Measurements from ENCODE around the gene GPR143.
"Not testable (repeated sequence)": the region's sequence is repeated elsewhere in the genome, so short reads cannot be mapped to it uniquely, and the experiment has no call there.

GPR143 gene

DNA sequence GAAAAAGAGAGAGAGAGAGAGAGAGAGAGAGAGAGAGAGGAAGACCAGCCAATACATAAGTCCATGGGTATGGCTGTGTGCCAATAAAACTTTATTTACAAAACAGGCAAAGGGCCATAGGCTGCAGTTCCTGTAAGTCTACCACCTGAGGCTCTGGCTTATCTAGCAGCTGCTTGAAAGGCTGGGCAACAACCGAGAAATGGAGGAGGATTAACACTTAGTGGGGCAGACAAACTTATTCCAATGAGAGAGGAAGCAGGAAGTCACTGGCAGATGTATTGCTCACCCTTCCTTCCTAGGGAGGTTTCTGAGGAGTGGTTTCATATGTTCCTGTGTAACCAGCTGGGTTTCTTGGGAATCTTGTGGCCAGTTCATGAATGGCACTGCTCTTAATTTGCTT, 4.7 kb upstream of the GPR143 start:
- Histone ChIP-seq H3K4me1 (ENCODE audit: control insufficient read depth, insufficient read depth, low read depth, low read length) (peaks cover 2% of the 10 kb centered on the region), H4K91ac (ENCODE audit: low read length) (no peak overlapping the region)

DNA sequence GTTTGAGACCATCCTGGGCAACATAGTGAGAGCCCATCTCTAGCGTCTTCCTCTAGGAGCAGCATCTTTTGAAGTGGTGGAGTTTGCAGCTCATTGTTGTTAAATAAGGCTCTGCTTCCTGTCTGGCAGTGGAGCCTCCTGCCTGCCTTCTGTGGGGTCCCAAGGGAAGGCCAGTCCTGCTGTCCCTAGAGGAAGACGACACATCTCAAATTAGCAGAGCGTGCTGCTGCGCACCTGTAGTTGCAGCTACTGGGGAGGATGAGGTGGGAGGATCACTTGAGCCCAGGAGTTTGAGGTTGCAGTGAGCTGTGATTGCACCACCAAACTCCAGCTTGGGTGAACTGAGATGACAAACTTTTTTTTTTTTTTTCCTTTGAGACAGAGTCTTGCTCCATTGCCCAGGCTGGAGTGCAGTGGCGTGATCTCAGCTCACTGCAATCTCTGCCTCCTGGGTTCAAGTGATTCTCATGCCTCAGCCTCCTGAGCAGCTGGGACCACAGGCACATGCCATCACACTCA, 2.7 kb upstream of the GPR143 start:
- not testable (repeated sequence) for H3K9me3 ChIP-seq (ENCODE audit: control insufficient read depth, low read length); H3K36me3 ChIP-seq (ENCODE audit: control insufficient read depth in 1 of 2, insufficient read depth in 2 of 2, low read depth in 1 of 2, low read length in 2 of 2); H3K4me3 ChIP-seq (ENCODE audit: insufficient read depth in 1 of 2, low read depth in 1 of 2, low read length in 2 of 2); H2BK12ac ChIP-seq (ENCODE audit: low read length in 2 of 2); H2BK120ac ChIP-seq (ENCODE audit: low read depth, low read length); H2AFZ ChIP-seq (ENCODE audit: low read depth, low read length); H3K14ac ChIP-seq (ENCODE audit: low read length in 2 of 2); H3K79me1 ChIP-seq (replicated peaks; ENCODE audit: low read length, poor library complexity, severe bottlenecking); DNase-seq; H2BK15ac ChIP-seq (ENCODE audit: low read depth, poor library complexity, severe bottlenecking); H4K91ac ChIP-seq (ENCODE audit: low read length); H3K4ac ChIP-seq (ENCODE audit: low read depth in 1 of 2, low read length in 2 of 2); H2AK5ac ChIP-seq (ENCODE audit: low read length, severe bottlenecking); H2BK5ac ChIP-seq (ENCODE audit: low read depth, low read length, poor library complexity, severe bottlenecking); H4K8ac ChIP-seq (ENCODE audit: low read length); H3K9ac ChIP-seq (ENCODE audit: low read length); H3K23ac ChIP-seq (ENCODE audit: low read length in 2 of 2); H3K4me1 ChIP-seq (ENCODE audit: control insufficient read depth, insufficient read depth, low read depth, low read length); H3K18ac ChIP-seq (ENCODE audit: low read depth in 1 of 2, low read length in 2 of 2); H3K27ac ChIP-seq (ENCODE audit: low read length, poor library complexity, severe bottlenecking); H3K4me2 ChIP-seq (ENCODE audit: low read length, poor library complexity, severe bottlenecking)
- H3K27me3 ChIP-seq (ENCODE audit: control insufficient read depth in 1 of 2, insufficient read depth in 1 of 2, low read length in 2 of 2): peaks cover 0 to 16% of the 10 kb centered on the region in 2 experiments
- 91% methylated on average over 5 of the region's 5 CpGs for WGBS

More for the DNA sequence above, 4.7 kb upstream of the GPR143 start:
- Histone ChIP-seq H3K9me3 (ENCODE audit: control insufficient read depth, low read length) (peaks cover 3% of the 10 kb centered on the region), H3K4me2 (ENCODE audit: low read length, poor library complexity, severe bottlenecking) (no peak overlapping the region), H2BK12ac (ENCODE audit: low read length in 2 of 2) (no peak overlapping the region), H3K79me1 (replicated peaks; ENCODE audit: low read length, poor library complexity, severe bottlenecking) (no peaks in the 10 kb centered on the region), H3K14ac (ENCODE audit: low read length in 2 of 2) (no peak overlapping the region), H2BK15ac (ENCODE audit: low read depth, poor library complexity, severe bottlenecking) (no peak overlapping the region), H3K4me3 (ENCODE audit: insufficient read depth in 1 of 2, low read depth in 1 of 2, low read length in 2 of 2) (no peak overlapping the region), H2BK5ac (ENCODE audit: low read depth, low read length, poor library complexity, severe bottlenecking) (no peak overlapping the region), H3K18ac (ENCODE audit: low read depth in 1 of 2, low read length in 2 of 2) (no peak overlapping the region), H2AK5ac (ENCODE audit: low read length, severe bottlenecking) (no peak overlapping the region), H3K27ac (ENCODE audit: low read length, poor library complexity, severe bottlenecking) (no peak overlapping the region), H2AFZ (ENCODE audit: low read depth, low read length) (no peak overlapping the region), H3K9ac (ENCODE audit: low read length) (no peak overlapping the region), H3K36me3 (ENCODE audit: control insufficient read depth in 1 of 2, insufficient read depth in 2 of 2, low read depth in 1 of 2, low read length in 2 of 2) (no peaks in the 10 kb centered on the region), H4K8ac (ENCODE audit: low read length) (no peak overlapping the region), H3K4ac (ENCODE audit: low read depth in 1 of 2, low read length in 2 of 2) (no peak overlapping the region), H3K27me3 (ENCODE audit: control insufficient read depth in 1 of 2, insufficient read depth in 1 of 2, low read length in 2 of 2) (peaks cover 0 to 15% of the 10 kb centered on the region in 2 experiments), H2BK120ac (ENCODE audit: low read depth, low read length) (no peak overlapping the region), H3K23ac (ENCODE audit: low read length in 2 of 2) (no peak overlapping the region)
- 5% methylated on average over 1 of the region's 1 CpG for WGBS
- peak; percentile 27 for DNase-seq

DNA sequence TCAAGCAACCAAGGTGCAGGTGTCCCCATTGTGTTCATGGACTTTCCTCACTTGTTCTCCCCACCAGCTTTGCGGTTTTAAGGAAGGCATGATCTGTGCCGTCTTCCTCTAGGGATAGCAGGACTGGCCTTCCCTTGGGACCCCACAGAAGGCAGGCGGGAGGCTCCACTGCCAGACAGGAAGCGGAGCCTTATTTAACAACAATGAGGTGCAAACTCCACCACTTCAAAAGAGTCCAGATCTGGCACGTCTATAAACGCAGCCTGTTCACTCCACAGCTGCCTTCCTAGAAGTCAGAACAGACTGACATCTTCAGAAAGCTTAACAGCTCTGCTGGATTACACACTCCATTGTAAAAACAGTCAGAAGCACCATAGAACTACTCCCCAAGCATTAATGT, 1.7 kb upstream of the GPR143 start:
- no peak overlapping the region for H3K9ac ChIP-seq (ENCODE audit: low read length)

DNA sequence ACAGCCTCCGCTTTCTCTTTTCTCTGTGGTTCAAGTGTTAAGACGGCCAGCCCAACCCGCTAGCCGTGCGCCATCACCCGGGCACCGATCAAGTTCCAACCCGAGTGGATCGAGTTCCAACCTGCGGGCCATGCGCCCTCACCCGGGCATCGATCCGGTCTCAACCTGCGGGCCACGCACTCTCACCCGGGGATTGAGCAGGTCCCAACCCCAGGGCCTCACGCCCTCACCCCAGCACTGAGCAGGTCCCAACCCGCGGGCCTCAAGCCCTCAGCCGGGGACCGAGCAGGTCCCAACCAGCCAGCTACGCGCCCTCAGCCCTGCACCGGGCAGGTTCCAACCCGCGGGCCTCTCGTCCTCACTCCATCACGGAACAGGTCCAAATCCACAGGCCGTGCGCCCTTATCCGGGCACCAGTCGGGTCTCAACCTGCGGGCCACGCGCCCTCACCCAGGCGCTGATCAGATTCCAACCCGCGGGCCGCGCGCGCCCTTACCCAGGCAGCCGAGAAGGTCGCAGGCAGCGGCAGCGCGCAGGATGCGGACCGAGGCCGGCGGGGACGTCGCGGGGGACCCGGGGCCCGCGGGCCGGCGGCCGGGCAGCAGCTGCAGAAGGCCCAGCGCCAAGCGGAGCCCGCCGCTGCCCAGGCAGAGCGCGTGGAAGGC, 443 bp downstream of the GPR143 start:
- no peak overlapping the region for H2BK5ac ChIP-seq (ENCODE audit: low read depth, low read length, poor library complexity, severe bottlenecking)
- no peak overlapping the region for H3K9ac ChIP-seq (ENCODE audit: low read length)
- peak overlapping the region; percentile 82 for H4K8ac ChIP-seq (ENCODE audit: low read length)
- H3K4me1 ChIP-seq (ENCODE audit: control insufficient read depth, insufficient read depth, low read depth, low read length): peaks cover 2% of the 10 kb centered on the region
- H3K14ac ChIP-seq (ENCODE audit: low read length in 2 of 2): no peak overlapping the region
- no peaks in the 10 kb centered on the region for H3K9me3 ChIP-seq (ENCODE audit: control insufficient read depth, low read length)
- no peak overlapping the region for H2BK15ac ChIP-seq (ENCODE audit: low read depth, poor library complexity, severe bottlenecking)
- H3K27me3 ChIP-seq (ENCODE audit: control insufficient read depth in 1 of 2, insufficient read depth in 1 of 2, low read length in 2 of 2): peaks cover 0 to 16% of the 10 kb centered on the region in 2 experiments
- peak overlapping the region; percentile 44 for H2AFZ ChIP-seq (ENCODE audit: low read depth, low read length)
- H3K4me2 ChIP-seq (ENCODE audit: low read length, poor library complexity, severe bottlenecking): no peak overlapping the region
- H3K4ac ChIP-seq (ENCODE audit: low read depth in 1 of 2, low read length in 2 of 2): no peak overlapping the region
- no peak overlapping the region for H2BK120ac ChIP-seq (ENCODE audit: low read depth, low read length)
- H3K4me3 ChIP-seq (ENCODE audit: insufficient read depth in 1 of 2, low read depth in 1 of 2, low read length in 2 of 2): no peak overlapping the region
- H3K27ac ChIP-seq (ENCODE audit: low read length, poor library complexity, severe bottlenecking): no peak overlapping the region
- H2BK12ac ChIP-seq (ENCODE audit: low read length in 2 of 2): peak overlapping the region; percentile 11 to 64
- H2AK5ac ChIP-seq (ENCODE audit: low read length, severe bottlenecking): no peak overlapping the region
- WGBS: 14% methylated on average over 48 of the region's 67 CpGs
- DNase-seq: no peak
- no peaks in the 10 kb centered on the region for H3K36me3 ChIP-seq (ENCODE audit: control insufficient read depth in 1 of 2, insufficient read depth in 2 of 2, low read depth in 1 of 2, low read length in 2 of 2)
- H4K91ac ChIP-seq (ENCODE audit: low read length): peak overlapping the region; percentile 39
- no peaks in the 10 kb centered on the region for H3K79me1 ChIP-seq (replicated peaks; ENCODE audit: low read length, poor library complexity, severe bottlenecking)
- no peak overlapping the region for H3K23ac ChIP-seq (ENCODE audit: low read length in 2 of 2)
- peak overlapping the region; percentile 33 to 77 for H3K18ac ChIP-seq (ENCODE audit: low read depth in 1 of 2, low read length in 2 of 2)

More for the DNA sequence above, 1.7 kb upstream of the GPR143 start:
- 12% methylated on average over 6 of the region's 6 CpGs for WGBS
- H3K4me3 ChIP-seq (ENCODE audit: insufficient read depth in 1 of 2, low read depth in 1 of 2, low read length in 2 of 2): no peak overlapping the region
- H2BK5ac ChIP-seq (ENCODE audit: low read depth, low read length, poor library complexity, severe bottlenecking): no peak overlapping the region
- peaks cover 2% of the 10 kb centered on the region for H3K4me1 ChIP-seq (ENCODE audit: control insufficient read depth, insufficient read depth, low read depth, low read length)
- no peaks in the 10 kb centered on the region for H3K79me1 ChIP-seq (replicated peaks; ENCODE audit: low read length, poor library complexity, severe bottlenecking)
- no peak overlapping the region for H3K23ac ChIP-seq (ENCODE audit: low read length in 2 of 2)
- no peaks in the 10 kb centered on the region for H3K36me3 ChIP-seq (ENCODE audit: control insufficient read depth in 1 of 2, insufficient read depth in 2 of 2, low read depth in 1 of 2, low read length in 2 of 2)
- H4K8ac ChIP-seq (ENCODE audit: low read length): no peak overlapping the region
- H3K18ac ChIP-seq (ENCODE audit: low read depth in 1 of 2, low read length in 2 of 2): no peak overlapping the region
- H3K14ac ChIP-seq (ENCODE audit: low read length in 2 of 2): no peak overlapping the region
- H2BK15ac ChIP-seq (ENCODE audit: low read depth, poor library complexity, severe bottlenecking): no peak overlapping the region
- H2AFZ ChIP-seq (ENCODE audit: low read depth, low read length): no peak overlapping the region
- no peak overlapping the region for H2BK120ac ChIP-seq (ENCODE audit: low read depth, low read length)
- no peak overlapping the region for H2BK12ac ChIP-seq (ENCODE audit: low read length in 2 of 2)
- no peak for DNase-seq
- H2AK5ac ChIP-seq (ENCODE audit: low read length, severe bottlenecking): no peak overlapping the region
- peaks cover 3% of the 10 kb centered on the region for H3K9me3 ChIP-seq (ENCODE audit: control insufficient read depth, low read length)
- H4K91ac ChIP-seq (ENCODE audit: low read length): no peak overlapping the region
- H3K27me3 ChIP-seq (ENCODE audit: control insufficient read depth in 1 of 2, insufficient read depth in 1 of 2, low read length in 2 of 2): peaks cover 0 to 16% of the 10 kb centered on the region in 2 experiments
- no peak overlapping the region for H3K4me2 ChIP-seq (ENCODE audit: low read length, poor library complexity, severe bottlenecking)
- H3K27ac ChIP-seq (ENCODE audit: low read length, poor library complexity, severe bottlenecking): no peak overlapping the region
- H3K4ac ChIP-seq (ENCODE audit: low read depth in 1 of 2, low read length in 2 of 2): no peak overlapping the region

Data from mesenchymal stem cell (in vitro differentiated cells and primary cell).